T47D (cell line): ENCODE measurements around the gene ALK.

Source experiments
- DNase-seq, 2 experiments: peaks; one replicate each; pipeline versions ENCODE4 v3.0.0 to v3.0.0-alpha.2; 2011 to 2012; ENCODE audit warnings: low read depth in 1 of 2, low spot score in 1 of 2
- JUND ChIP-seq: IDR thresholded peaks from 2 replicates; pipeline ENCODE4 v1.6.1; 2012; ENCODE audit warnings: low read depth
- in situ Hi-C: cut with HindIII; loops from 2 replicates; pipeline ENCODE4 v1.10.0; 2016; ENCODE audit warnings: low sequenced_read_pairs, low pct_unique_long_range_greater_than_20kb

ALK gene

DNA sequence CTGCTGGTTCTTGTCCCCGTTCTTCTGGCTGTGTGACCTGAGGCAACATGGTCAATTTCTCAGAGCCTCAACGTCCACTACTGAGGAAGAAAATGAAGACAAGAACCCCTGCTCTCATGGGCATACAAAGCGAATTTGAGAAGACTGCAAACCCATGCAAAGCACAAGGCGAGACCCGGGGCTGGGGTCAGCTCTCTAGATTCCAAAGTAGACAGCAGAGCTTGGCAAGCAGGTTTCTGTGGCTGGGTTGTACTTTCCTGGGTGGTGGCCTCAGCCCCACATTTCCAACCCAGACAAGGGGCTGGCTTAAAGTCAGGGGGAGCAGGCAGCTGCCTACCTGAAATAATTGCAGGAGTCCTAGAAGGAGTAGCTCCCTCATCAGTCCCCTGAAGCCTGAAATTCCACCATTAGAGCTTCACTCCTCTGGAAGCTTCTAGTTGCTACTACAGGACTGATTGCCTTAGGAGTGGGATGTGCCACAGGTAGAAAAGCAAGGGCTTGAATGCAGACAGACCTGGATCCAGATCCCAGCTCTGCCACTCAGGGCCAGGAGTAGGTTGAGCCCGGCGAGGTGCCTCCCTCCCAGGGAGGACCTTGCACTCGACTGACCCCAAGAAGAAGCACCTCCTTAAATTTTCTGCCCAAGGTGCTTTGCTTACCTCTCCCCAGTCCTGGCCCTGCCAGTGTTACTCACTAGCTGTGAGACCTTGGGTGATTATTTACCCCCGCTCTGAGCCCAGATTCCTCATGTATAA is 678.6 kb downstream of the ALK start:
- DNase-seq, result no peak
- in situ Hi-C loops, result no loop called here
- TF ChIP-seq JUND, result no peak

DNA sequence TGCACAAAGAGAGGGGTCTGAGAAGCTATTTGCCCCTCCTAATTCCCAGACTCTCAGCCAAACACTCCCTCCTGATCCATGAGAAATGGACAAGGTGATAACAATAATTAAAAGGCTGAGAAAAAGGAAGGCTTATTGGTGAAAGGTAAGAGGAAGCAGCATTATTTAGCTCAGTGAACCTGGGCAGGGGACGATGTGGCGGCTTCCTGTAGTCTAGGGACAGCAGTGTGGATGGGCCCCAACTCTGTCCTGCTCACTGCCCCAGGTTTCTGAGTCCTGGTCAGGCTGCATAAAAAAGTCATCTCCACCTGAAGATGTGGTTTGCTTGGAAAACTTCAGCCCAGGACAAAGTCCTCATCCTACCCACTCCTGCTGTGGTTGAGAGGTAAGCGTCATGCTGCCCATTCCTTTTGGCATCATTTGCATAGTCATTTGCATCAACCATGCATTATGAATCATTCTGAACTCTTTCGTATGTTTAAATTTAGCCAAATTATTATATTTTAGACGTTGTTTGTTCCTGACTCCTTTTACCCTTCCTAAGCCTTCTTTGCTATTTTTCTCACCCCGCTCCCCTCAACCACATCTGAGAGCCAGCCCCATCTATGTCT is 679.3 kb downstream of the ALK start:
- in situ Hi-C loops, result no loop called here
- TF ChIP-seq JUND, result no peak
- no peak for DNase-seq

DNA sequence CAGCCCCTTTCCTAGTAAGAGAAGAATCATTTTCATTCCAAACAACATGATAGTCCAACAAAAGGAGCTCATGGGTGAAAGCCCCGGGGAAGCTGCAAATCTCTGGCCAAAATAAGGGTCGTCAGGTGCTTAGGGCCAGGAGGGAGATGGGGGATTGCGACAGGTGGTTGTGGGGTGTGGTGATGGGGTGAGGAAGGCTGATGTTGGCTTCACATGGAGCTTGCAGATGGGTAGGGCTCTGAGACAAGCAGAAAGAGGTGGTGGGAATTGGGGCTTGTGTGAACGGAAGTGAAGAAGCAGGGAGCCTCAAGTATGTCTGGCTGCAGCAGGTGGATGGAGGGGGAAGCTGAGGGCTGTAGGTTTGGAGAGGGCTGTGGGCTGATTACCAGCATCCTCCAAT is 680.0 kb downstream of the ALK start:
- DNase-seq, result no peak
- no peak for TF ChIP-seq JUND
- in situ Hi-C loops, result no loop called here

DNA sequence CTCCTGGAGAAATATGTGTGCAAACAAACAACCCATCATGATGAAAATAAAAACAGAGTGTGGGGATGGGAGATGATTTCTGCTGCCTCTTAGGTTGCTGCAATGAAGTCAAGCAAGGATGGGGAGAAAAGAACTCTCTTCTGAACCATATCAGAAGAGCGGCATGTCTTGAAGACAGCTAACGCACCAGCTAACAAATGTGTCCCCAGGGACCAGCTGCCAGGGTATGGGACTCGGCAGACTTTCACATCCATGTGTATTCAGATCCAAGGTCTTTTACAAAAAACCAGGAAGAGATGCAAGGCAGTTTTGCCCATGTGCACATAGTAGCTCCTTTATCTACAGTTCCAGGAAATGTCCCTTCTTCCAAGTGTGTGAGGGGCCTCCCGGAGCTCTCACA is 680.8 kb downstream of the ALK start:
- no peak for DNase-seq
- TF ChIP-seq JUND, result no peak
- in situ Hi-C loops, result no loop called here

DNA sequence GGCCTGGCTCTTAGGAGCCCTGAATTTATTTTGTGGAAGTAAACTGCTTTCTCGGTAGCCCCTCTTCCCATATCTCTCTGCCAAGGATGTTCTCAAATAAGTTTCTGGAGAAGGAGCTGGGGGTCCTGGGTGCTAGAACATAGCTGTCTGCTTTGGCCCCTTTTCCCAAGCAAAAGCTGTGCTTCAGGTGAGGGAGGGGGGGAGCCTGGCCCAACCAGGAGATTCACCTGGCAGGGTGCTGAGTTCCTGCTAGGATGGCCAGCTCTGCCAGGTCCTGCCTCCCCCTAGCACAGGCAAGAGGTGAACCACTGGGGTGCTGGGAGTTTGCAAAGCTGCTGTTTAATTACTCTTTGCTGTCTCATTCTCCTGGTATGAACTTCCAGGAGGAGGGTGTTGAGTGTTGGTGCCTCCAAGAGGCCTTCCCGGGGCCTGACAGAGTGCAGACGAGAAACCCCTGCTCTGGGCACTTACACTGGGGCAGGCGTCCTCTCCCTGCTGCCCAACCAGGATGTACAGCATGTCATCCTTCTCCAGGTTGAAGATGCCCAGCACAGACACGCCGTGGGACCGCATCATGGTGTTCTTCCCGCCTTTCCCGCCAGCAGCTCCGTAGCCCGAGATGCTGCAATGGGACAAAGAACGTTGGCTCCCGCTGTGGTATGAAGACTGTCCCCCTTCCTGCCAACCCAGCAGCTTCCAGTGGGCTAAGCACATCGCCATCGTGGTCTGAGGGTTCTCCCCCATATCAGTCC is 682.0 kb downstream of the ALK start:
- no peak for DNase-seq
- no peak for TF ChIP-seq JUND
- in situ Hi-C loops, result no loop called here

DNA sequence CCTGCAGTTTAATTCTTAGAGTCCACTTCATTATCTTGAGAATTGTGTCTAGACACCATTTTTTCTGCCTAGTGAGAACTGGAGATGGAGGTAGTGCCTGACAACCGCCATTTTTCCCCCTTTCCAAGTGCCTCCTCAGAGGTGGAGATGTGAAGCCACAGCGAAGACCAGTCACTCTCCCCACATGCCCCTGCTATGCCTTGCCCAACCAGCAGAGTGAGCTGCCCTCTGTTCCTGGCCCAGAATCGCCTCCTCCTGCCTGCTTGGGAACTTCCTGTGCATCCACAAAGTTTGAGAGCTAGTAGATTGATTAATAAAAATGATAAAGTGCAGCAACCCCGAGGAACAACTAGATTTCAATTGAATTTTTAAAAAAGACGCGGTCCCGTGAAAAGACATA is 682.9 kb downstream of the ALK start:
- DNase-seq, result peak; percentile 38 to 53
- in situ Hi-C loops, result no loop called here
- no peak for TF ChIP-seq JUND

DNA sequence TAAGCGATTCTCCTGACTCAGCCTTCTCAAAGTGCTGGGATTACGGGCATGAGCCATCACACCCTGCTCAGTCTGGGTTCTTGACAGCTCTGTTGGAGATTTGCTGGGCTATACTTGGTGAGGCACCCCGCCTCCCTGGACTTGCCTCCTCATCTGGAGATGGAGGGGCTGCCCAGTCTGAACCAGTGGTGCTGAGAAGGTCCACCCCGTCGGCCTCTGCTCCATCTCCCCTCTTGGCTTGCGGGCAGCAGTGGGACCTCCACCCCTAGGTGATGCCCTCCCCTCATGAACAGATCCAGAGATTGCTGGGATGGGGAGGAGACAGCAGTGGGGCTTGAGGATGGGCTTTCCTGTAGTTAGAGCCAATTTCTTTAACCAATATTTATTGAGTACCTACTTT is 685.3 kb downstream of the ALK start:
- no peak for TF ChIP-seq JUND
- in situ Hi-C loops, result no loop called here
- no peak for DNase-seq

DNA sequence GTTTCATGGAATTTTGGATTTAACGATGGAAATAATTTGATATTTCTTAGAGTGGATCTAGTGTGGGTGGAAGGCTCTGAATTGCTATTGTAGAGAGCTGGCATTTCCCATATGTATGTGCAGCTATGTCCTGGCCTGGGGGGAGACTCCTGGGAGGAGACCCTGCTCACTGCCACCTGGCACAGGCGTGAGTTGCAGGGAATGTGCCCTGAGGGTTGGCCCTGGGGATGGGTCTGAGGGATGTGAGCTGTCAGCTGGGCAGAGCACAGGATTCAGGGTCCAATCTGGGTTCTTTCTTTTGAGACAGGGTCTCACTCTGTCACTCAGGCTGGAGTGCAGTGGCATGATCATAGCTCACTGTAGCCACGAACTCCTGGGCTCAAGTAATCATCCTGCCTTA is 686.0 kb downstream of the ALK start:
- no peak for DNase-seq
- in situ Hi-C loops, result no loop called here
- TF ChIP-seq JUND, result no peak

DNA sequence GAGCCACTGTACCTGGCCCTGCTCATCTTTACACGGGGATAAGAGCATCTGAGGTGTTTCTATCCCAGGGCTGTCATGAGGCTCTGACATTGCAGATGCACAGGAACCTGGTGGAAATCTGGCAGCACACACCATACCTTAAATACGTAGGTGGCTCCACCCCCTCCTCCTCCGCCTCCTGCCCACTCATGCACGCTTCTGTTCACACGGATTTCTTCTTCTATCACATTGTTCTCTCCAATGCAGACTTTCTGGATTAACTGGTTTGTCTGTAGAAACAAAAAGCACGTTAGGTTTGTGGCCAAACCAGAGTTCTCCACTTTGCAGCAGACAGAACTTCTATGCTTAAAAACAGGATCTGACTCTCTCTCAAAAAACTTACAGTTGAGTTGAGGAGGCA is 688.0 kb downstream of the ALK start:
- DNase-seq, result peak in 1 of 2 experiments; percentile 85
- in situ Hi-C loops, result no loop called here

DNA sequence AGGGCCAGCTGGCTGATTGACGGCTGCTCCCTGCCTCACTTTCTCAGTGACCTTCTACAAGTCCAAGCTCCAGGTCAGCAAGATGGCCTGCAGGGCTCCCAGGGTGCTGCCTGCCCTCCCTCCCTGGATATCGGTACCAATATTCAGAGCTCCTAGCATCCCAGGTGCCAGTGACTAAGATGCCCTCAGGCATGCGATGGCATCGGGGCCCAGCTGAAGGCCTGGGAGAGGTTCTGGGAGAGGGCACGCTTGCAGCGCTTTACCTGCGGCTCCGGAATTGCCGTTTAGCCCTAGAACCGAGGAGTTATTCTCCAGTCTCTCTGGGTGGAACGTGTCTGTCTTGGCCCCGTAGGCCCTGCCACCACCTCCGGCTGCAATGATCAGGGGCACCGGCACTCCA is 689.3 kb downstream of the ALK start:
- no peak for TF ChIP-seq JUND
- in situ Hi-C loops, result no loop called here
- DNase-seq, result no peak

More for the DNA sequence above, 688.0 kb downstream of the ALK start:
- no peak for TF ChIP-seq JUND

DNA sequence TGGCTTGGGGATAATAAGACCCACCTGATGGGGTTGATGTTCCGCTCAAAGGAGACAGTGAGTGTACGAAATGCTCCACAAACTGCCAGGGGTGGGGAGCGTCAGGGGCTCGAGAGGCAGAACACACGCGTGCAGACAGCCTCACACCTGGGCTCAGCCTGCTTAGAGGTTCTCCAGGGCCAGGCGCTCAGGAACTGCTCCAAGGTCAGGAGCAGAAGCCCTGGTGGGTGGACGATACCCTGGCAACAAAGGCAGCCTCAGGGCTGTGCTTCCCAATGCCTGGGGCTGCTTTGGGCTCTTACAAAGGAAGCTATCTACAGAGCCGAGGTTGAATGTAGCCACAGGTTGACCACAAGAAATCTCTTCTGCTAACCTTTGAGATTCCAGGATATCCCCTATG is 691.7 kb downstream of the ALK start:
- in situ Hi-C loops, result no loop called here
- no peak for TF ChIP-seq JUND
- no peak for DNase-seq

DNA sequence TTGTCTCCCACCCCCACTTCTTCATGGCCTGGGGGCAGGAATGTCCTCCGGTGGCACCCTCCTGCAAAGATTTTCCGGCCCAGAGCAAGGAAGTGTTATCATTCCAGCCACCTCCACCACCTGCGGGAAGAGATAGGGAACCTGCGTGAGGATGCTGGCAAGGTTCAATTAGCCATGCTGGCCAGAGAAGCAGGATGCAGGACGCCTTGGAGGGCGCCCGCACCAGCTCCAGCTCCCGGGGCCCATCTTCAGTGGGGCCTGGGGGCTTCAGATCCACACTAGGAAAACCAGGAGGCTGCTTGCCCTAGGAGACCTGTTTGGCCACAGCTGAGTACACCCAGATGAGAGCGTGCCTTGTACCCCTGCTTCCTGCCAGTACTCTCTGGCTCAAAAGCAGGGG is 692.4 kb downstream of the ALK start:
- no peak for DNase-seq
- in situ Hi-C loops, result no loop called here

DNA sequence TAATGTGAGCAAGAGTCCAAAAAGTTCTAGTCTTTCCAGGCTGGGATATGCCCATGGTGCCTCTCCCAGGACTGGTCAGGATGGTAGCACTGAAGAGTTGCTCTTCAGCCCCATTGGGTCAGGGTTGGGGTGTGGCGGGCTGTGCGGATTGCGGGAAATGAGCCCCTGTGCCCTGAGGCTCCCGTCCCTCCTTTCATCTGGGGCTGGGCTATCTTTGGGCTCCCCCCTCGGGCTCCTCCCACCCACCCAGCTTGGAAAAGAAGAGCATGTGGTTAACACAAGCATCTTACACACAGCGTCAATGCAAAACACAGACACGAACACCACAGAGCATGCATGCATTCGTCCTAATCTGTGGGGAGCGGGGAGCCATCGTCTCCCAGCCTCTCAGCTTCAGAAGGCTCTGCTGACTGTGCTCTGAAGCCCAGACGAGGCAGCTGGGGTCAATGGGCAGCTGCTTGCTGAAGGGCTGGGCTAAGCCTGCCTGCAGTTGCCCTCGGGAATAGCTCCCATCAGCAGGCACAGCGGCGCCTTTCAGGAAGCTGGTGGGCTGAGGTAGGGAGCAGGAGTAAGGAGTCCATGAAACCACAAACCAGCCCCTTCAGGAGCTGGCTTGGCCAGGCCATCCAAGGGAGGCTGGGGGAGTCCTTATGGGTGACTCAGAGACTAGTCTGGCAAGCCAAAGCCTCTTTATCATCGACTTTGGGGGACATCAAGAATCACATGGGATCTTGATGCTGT is 693.3 kb downstream of the ALK start:
- in situ Hi-C loops, result no loop called here
- TF ChIP-seq JUND, result no peak
- no peak for DNase-seq

More for the DNA sequence above, 692.4 kb downstream of the ALK start:
- TF ChIP-seq JUND, result no peak
